CD4-positive, alpha-beta T cell treated with Interleukin-15 for 4 hours (primary cell): ENCODE results near the gene ADAM12.
"Not testable (repeated sequence)": the region's sequence is repeated elsewhere in the genome, so short reads cannot be mapped to it uniquely, and the experiment has no call there.

Source experiments
- DNase-seq: peaks from one replicate; pipeline ENCODE4 v3.0.0-alpha.2; 2020; ENCODE audit warnings: low spot score

Gene ADAM12

DNA sequence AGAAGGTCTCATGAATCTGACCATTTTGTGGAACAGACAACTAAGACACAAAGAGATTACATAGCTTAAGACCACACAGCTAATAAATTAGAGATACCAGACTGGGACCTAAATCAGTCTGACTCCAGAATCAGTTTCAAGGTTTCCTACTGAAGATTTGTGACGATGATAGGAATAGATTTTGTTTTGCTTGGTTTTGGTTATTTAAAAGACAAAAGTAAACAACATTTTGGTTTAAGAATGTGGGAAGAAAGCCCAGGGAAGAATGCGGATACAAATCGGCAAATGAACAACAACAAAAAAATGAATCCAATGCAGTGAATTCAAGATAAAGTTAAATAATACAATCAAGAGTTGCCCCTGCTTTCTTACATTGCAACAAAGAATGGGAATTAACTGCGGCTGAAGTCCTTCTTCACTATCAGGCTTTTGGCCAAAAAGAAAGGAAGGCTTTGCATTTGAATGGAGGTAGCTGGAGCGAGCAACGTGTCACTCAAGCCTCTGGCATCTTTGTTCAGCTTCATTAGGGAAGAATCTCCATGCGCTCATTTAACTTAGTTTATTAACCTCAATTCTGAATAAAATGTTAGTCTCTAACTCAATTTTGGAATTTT, 210.8 kb downstream of the ADAM12 start:
- DNase-seq: no peak

DNA sequence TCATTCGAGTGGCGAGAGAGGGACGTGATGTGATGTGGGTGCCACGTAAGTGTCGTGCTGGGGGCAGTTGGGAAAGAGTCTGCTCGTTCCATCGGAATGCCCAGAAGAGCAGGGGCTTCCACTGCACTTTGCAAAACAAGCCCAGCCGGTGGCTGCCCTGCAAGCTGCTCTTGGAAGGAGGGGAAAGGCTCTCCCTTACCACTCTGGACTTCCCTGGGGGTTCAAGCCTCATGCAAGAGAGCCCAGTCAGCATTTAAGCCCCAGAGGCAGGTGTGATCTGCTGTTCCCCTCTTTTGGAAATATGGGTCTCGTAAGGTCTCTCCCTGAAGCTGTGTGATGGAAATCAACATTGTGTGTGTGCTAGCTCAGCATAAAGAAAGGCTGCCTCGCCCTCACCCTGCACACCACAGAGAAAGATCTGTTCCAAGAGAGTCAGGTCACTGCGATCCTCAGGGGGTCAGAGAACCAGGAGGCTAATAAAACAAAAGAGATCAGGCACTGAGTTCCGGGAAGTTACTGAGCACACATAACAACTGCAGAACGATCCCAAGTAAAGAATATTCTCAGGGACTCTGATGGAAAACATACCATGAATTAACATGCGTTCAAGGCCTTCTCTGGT, 212.5 kb downstream of the ADAM12 start:
- no peak for DNase-seq

DNA sequence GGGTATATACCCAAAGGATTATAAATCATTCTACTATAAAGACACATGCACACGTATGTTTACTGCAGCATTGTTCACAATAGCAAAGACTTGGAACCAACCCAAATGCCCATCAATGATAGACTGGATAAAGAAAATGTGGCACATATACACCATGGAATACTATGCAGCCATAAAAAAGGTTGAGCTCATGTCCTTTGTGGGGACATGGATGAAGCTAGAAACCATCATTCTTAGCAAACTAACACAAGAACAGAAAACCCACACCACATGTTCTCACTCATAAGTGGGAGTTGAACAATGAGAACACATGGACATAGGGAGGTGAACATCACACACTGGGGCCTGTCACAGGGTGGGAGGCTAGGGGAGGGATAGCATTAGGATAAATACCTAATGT, 215.5 kb downstream of the ADAM12 start:
- not testable (repeated sequence) for DNase-seq

DNA sequence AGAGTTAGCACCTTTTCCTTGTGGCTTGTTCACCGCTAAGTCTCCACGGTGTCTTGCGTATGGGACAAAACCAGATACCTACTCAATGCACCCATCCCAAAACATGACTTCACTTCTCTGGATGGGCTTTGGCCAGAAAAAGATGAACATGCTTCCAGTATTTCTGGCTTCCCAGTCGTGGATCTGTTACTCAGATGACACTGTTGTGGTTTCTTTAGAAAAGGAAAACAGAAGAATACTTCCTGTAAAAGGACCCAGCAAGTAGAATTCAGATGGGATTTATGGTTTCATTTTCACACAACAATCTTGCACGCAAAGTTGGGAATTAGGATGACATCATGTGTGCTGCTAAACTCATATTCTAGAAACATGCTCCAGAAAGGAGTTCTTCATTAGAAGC, 216.7 kb downstream of the ADAM12 start:
- no peak for DNase-seq

DNA sequence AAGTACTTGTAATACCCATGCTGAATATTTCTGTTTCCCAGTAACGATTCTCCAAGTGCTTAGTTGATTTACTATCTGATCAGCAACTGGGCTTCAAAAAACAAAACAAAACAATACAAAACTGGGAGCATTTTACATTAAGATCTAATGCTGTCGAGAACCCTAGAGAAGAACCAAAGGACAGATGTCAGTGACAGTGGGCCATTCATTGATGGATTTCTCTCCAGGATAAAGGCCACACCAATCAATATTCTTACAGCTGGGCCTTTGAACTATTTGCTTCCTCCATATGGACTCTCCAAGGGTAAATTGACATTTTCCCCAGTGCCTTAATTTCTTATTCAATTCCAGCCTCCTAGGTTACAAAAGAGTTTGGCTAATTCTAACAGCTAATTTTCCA, 217.5 kb downstream of the ADAM12 start:
- no peak for DNase-seq

DNA sequence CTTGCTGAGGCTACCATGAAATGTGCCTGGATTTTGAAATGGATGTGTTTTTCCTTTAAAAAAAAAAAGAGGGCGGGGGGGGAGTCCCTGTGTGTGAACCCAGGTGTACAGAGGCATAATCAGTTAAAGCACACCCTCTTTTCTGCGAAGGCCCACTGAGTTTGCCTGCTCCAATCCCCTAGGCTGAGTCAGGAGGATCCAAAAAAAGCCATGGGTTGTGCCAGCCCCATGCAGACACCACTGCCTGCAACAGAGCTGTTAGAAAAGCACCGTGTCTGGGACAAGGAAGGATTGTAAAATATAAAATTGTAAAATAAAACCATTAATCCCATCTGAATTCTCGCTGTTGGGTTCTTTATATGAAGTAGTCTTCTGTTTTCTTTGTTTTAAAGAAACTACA, 217.9 kb downstream of the ADAM12 start:
- DNase-seq: no peak

DNA sequence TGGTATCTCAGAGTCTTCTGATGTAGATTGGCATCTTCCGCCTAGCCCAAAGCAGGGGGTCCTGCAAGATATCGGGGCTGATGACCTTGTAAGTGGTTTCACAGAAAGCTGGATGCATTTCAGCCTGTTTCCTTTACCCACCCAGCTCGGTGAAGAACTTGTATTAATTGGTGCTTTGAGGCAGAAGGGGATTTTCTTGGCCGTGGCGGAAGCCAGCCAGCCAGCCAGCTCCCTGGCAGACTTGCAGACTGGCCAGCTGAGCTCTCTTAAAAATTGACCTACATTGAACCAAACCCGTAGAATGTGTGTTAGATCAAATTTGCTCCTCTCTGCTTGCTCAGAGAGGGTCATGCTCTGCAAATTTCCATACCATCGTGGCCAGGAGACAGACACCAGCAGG, 218.4 kb downstream of the ADAM12 start:
- DNase-seq: no peak

DNA sequence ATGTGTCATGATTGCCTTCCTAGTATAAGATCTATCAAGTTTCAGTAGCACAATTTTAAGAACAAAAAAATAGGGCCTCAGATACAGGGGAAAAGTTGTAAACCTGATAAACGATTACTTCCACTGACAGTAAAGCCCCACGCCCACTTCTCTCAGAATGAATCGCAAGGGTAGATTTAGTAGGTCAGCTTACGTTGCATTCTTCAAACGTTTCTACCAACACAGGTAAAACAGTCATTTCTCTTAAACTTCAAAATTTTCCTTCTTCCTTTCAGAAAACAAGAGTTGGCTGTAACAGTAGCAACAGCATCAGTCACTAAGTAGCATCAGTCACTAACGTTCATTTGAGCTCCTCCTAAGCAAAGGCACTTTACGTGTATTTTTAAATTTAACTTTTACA, 221.5 kb downstream of the ADAM12 start:
- DNase-seq: no peak

DNA sequence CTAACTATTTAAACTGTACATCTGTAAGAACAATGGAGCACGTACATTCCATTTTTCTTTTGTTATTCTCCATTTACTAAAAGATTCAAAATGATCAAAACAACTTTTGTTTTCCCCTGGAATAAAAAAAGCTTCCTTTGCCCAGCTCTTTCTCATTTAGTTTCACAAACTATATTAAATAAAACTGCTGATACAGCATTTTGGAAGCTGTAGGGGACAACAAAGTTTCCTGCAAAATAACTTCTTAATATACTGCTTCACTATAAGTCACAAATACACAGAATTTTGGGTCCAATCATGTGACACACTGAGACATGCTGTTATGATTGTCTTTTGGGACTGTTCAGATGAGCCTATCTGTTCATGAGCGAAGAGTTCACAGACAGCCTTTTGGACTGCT, 222.4 kb downstream of the ADAM12 start:
- no peak for DNase-seq

DNA sequence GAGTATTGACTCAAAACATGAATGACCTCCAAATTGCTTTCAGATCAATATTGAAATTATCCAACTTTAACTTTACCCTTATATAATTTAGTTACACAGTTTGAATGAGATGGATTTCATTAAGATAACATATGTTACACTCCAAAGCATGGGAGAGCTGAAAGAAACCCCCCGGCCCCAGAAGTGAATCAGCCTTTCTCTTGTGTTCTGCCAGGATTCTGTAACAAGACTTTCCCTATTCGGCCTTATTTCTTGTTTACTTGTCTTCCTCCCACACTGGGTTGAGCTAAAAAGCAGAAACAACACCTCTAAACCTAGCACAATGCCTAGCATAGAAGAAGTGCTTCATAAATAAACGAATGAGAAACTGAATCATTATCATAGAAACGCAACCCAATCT, 224.8 kb downstream of the ADAM12 start:
- DNase-seq: no peak

DNA sequence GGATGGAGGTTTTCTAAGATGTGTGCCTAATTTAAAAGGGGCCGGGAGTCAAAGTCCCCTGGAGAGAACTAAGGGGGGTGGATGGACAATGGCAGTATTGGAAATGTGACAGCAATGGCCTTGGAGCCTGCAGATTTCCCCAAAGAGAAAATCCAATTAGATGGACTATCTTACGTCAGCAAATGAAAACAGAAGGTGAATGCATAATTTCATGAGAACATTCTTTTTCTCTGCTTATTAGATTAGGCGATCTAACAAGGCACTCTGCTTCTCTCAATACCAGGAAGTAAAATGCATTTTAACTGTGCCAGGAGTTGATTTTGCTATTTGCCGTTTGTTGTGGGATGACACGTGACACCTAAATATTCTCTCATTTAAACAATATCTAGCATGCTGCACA, 226.6 kb downstream of the ADAM12 start:
- no peak for DNase-seq

DNA sequence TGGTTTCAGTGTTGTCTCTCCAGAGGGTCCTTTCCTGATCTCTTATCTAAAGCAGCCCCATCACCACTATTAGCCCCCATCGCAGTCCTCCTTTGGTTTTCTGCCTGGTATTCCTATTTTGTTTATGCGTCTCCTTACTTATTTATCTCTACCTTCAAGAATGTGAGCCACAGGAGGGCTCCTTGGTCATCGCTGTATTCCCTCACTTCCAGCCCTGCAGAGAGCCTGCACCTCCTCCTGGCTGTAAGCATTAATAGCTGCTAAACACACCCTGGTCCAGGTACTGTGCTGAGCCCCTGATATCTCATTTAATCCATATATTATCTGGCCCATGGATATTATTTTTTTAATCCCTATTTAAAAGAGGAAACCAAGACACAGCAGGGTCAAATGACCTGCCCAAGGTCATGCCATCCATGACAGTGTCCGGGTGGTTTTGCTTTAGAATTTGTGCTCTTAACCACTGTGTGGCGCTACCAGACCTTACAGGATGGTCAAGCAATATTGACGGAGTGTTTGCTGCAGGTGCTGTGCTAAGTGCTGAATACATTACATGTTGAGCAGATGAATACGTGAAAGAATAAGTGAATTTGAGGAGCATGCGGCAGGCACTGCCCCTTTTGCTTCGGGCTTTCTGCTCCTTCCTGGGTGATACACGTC, 227.2 kb downstream of the ADAM12 start:
- no peak for DNase-seq

DNA sequence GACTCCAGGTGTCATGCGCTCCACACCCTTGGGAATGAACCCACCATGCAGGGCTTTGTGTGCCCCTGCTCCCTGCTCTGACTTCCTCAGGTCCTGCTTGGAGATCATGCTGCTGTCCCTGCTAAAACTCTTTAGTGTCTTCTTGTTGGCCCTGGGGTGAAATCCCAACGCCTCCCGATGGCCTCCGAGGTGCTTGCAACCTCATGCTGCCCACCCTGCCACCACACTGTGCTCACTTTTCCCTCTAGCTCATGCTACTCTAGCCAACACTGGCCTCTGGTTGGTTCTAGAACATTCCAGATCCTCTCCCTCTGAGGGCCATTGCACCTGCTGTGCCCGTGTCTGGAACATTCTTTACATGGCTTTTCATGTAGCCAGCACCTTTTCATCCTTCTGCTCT, 227.7 kb downstream of the ADAM12 start:
- DNase-seq: no peak

DNA sequence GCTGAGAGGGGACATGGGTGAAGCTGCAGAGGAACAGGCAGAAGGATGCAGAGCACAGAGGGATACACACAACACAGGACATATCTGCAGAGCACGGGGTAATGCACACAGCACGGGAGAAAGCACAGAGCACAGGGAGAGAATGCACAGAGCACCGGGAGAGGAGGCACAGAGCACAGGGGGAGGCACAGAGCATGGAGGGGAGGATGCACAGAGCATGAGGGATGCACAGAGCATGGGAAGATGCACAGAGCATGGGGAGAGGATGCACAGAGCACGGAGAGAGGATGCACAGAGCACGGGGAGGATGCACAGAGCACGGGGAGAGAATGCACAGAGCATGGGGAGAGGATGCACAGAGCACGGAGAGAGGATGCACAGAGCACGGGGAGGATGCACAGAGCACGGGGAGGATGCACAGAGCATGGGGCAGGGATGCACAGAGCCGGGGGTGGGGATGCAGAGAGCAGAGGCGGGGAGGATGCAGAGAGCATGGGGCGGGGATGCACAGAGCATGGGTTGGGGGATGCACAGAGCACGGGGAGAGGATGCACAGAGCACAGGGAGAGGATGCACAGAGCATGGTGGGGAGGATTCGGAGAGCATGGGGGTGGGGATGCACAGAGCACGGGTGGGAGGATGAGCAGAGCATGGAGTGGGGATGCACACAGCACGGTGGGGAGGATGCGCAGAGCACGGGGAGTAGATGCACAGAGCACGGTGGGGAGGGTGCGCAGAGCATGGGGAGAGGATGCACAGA, 230.0 kb downstream of the ADAM12 start:
- DNase-seq: no peak

DNA sequence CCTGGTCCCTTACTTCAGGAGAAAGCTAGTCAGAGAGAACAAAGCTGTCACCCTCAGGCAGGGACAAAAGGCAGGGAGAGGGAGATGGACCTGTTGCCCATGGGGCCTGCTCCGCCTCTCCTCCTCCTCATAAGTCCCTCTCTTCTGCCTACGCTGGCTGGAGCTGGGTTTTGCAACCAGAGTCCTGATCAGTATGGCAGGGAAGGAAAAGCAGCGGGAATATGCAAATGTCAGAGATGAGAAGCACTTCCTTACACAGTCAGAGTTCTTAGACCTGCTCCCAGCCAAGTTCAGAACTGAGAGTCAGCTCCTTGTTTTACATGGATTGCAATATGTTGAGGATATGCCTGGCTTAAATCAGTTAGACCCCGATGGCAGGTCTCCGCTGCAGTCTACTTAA, 231.1 kb downstream of the ADAM12 start:
- no peak for DNase-seq

DNA sequence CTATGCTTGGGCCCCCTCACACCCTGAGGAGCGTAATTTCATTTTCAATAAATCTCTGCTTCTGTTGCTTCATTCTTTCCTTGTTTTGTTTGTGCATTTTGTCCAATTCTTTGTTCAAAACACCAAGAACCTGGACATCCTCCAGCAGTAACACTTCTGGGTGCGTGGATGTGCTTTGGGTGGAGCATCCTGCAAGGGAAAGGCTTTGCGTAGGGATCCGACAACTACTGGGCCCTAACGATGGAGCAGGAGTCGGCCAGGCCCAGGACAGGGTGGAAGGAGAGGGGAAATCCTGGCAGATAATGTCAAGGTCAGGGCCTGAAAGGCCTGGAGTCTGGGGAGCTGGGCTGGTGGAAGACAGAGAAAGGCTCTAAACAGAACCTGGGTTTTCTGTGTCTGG, 231.8 kb downstream of the ADAM12 start:
- DNase-seq: no peak

DNA sequence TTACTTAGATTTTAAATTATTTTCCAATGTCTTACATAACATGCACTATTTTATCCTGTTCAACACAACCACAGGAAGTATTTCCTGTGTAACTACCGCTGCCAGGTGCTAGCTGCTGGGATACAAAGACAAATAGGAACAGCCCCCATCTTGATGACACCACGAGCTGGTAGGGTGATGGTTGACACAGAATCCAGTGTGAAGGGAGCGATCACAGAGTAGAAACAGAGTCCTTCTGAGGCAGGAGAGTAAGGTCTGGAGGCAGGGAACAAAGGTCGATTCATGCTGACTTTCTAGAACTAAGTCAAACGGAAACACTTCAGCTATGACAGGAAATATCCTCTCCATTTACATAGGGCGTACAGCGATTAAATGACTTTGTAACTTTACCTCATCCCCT, 232.3 kb downstream of the ADAM12 start:
- no peak for DNase-seq

DNA sequence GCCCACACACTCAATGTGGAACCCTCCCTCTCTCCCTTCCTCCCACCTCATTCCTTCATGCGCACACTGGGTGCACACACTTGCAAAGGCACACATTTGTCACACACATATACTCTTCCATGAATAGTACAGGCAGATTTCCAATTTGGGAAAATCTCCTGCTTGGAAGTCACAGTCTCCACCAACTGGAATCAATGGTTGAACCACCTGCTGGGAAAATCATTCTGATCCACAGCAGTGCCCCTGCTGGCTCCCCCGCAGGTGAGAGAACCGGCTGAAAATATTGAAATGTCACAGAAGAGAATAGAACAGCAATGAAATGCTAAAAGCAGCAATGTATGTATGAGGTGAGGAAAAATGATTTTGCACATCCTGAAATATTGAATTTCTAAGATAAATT, 232.7 kb downstream of the ADAM12 start:
- no peak for DNase-seq

DNA sequence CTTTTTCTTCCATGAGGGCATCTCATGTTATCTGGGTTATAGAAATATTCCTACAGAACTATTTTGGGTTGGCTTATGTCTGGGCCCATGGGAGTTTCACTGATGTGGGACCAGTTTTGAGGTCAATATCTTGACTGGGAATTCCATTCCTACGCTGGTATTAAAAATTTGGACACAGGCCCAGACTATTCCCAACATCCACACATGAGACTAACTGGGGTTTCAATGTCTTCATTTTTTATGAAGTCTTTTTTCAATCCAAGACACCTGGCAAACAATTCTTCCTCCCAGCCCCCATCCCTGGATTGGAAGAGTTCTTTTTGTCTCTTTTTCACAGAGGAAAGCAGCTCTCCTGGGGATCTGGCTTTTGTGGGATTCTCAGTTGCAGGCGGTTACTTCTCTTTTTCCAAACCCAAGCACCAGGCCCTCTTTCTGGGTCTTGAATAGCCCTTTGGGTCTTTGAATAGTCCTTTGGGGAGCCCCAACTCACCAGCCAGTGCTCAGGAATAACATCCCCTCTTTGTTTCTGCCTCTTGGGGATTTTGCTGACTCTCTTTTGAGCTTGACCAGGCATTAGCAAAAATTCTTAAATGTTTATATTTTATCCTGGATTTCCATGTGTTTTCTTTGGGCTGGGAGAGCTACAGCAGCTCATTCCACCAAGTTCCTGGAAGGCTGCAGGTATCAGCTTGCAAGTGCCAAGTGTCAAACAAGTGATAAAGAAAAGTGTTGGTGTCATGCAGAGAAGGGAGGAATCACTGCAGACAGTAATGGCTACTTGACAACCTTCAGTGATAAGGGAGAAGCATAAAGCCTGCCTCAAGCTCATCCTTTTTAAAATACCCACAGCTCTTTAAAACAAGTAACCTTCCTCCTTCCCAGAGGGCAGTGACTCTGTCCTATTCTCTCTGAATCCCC, 234.3 kb downstream of the ADAM12 start:
- no peak for DNase-seq

DNA sequence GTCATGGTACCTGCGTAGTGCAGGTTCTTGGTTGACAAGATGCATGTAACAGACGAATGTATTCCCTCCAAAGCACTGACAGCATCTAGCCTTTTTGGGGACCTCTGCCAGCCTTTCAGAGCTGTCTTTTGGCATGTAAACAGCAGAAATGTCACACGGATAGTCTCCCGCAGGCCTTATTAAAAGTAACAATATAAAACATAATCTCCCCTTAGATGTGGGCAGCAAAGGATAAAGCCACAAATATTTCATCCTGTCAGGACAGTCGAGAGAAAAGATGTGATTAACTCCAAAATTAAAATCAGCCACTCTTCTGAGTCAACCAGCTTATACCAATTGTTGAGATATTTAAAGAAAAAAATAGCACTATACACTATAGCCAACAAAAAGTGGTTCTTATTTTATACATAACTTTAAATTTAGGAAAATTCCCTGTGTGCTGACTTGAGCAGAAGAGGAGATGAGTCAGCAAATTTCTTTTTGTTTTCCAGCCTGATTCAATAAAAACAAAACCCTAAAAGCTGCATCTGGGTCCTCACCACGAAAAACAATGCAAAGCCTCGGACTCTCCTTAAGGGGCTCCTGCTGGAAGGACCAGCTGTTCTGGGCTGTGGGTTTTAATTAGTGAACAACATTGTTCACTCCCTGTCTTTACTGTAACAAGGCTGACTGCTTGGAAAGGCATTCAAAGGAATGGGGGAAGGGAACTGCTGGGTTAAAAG, 240.2 kb downstream of the ADAM12 start:
- DNase-seq: no peak

DNA sequence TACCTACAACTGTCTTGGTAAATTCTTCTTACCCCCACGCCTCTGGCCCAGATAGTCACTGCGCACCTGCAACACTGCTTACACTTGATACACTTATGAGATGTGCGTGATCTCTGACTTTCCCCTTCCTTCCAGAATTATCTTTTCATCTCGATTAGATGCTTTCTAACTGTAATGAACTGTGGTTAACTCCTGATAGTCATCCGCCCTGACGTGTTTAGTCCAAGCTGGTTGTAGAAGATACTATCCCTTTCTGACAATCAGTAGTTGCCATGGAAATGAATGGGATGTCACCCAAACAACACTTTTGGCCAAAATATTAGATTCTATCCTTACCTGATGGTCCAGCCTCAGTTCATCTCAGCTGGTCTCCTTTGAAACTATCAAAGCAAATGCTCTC, 241.5 kb downstream of the ADAM12 start:
- no peak for DNase-seq
